GM18861 (cell line): ENCODE results near the gene WBP2NL.
A peak's percentile ranks its signal among the peaks of the same experiment; 100 is the strongest.

Experiments
- ATAC-seq: cut with Tn5 transposase; IDR thresholded peaks from one replicate; pipeline ENCODE4 v1.9.1; 2021; ENCODE audit not compliant: unreplicated experiment

WBP2NL gene

DNA sequence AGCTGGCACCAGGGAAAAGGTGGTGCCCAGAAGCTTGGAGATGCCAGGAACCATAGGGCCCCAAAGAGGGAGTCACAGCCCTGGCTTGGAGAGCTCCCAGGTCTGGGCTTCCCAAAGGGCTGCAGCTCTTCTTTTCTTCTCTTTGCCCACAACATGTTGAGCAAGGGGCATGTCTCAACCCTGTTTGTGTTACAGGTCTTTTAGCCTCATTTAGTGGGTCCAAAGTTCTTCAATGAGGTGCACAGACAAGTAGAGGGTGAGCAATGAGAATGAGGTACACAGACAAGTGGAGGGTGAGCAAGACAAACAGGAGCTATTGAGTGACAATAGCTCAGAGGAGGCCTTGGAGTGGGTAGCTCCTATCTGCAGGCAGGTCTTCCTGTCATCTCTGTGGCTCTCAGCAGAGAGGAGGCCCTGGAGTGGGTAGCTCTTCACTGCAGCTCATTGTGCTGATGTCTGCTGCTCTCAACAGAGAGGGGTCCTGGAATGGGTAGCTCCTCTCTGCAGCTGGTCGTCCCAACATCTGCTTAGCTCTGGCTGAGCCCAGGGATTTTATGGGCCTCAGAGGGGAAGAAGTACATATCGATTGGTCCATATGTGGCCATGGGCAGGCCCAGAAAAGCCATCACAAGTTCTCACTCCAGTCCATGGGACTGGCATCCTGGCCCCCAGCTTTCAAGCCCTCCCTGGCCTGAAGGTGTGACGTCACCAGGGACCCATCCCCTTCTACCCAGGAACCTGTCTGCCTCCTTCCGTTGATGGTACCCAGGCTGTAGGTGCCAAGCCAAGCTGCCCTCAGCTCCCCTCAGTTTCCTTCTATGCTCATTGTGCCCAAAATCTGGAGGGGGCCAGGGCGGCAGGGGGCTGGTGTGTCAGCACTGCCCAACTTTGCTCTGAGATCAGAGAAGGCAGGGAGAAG is 34.9 kb downstream of the WBP2NL start:
- no peak for ATAC-seq

DNA sequence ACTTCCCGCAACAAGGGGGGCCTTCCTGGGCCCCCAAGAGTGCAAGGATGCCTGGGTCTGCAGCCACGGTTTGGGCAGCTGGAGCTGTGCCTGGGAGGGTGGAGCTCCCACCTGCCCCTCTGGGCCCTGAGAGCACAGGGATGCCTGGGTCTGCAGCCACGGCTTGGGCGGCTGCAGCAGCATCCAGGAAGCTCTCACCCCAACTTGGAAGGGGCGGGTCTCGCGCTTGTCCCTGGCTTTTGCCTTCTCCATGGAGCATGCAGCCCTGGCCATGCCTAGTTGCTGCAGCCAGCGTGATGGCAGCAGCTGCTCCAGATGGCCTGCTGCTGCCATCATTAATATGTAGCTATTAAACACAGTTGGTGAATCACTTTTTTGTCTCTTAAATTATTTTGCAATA is 36.7 kb downstream of the WBP2NL start:
- no peak for ATAC-seq

DNA sequence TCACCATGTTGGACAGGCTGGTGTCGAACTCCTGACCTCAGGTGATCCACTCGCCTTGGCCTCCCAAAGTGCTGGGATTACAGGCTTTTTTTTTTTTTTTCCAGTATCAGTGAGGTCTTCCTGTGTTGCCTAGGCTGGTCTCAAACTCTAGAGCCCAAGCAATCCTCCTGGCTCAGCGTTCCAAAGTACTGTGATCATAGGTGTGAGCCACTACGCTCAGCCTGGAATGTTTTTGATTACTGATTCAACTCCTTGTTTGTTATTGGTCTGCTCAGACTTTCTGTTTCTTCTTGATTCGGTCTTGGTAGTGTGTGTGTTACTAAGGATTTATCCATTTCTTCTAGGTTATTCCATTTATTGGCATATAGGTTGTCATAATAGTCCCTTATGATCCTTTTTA is 40.7 kb downstream of the WBP2NL start:
- no peak for ATAC-seq

DNA sequence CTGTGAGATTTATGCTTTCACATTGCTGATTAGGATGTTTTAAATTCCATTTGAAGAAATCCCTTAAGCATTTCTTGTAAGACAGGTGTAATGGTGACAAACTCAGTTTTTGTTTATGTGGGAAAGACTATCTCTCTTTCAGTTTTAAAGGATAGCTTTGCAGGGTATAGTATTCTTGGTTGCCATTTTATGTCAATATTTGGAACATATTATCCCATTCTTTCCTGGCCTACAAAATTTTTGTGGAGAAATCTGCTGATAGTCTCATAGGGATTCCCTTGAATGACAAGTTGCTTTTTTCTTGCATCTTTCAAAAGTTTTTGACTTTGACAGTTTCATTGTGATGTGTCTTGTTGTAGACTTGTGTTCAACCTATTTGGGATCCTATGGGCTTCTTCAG is 43.2 kb downstream of the WBP2NL start:
- no peak for ATAC-seq

DNA sequence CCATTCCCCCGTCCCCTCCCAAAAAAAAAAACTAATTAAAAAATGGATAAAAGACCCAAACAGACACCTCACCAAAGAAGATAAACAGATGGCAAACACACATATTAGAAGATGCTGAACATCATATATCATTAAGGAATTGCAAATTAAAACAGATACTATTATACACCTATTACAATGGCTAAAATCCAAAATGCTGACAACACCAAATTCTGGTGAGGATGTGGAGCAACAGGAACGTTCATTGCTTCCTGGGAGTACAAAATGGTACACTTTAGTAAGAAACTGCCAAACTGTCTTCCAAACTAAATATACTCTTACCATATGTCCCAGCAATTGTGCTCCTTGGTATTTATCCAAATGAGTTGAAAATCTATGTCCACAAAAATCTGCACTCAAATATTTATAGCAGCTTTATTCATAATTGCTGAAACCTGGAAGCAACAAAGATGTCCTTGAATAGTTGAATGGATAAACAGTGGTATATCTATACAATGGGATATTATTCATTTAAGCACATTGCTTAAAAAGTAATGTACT is 52.1 kb downstream of the WBP2NL start:
- ATAC-seq, result no peak

DNA sequence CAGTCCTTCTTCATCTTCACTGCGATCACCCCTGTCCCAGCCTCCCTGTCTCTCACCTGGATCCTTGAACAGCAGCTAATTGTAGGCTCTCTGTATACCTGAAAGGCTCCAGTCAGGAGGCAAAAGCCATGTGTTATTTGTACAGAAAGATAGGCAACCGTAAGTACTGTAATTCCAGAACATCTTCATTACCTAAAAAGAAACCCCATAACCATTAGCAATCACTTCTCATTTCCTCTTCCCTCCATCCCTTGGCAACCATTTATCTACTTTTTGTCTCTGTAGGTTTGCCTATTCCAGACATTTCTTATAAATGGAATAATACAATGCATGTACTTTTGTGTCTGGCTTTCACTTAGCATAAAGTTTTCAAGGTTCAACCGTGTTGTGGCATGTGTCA is 54.2 kb downstream of the WBP2NL start:
- no peak for ATAC-seq

DNA sequence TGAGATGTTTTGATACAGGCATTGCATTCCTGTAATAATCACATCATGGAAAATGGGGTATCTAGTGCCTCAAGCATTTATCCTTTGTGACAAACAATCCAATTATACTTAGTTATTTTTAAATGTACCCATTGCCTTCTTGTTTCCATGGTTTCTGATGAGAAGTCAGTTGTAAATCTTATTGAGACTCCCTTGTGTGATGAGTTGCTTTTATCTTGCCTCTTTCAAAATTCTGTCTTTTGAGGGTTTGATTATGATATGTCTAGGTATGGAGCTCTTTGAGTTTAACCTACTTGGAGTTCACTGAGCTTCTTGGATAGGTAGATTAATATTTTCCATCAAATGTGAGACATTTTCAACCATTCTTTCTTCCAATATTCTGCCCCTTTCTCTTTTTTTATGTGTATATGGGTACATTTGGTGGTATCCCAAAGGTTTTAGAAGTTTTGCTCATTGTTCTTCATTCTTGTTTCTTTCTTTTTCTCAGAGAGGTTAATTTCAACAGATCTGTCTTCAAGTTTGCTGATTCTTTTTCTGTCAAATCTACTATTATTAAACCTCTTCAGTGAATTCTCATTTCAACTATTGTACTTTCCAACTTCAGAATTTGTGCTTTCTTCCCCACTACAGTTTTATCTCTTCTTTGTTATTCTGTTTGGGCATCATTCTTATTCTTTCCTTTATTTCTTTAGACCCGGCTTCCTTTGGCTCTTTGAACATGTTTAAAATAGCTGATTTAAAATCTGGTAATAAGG is 58.3 kb downstream of the WBP2NL start:
- no peak for ATAC-seq

DNA sequence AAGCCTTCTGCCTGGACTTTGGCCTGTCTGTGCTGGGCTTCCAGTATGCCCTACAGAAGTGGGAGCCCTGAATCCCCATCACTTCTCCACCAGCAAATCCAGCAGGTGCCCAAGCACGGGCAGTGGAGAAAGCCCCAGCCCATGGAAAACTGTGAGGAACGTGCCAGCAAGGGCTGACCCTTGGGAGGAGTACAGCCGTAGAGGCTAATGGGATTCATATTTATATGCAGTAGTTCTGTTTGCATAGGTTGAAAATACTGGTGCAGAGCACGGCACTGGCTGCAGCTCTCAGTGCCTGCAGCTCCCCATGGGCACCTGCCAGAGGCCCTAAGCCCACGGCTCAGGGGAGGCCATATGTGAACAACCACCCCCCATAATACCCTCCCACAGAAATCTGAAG is 61.9 kb downstream of the WBP2NL start:
- no peak for ATAC-seq

DNA sequence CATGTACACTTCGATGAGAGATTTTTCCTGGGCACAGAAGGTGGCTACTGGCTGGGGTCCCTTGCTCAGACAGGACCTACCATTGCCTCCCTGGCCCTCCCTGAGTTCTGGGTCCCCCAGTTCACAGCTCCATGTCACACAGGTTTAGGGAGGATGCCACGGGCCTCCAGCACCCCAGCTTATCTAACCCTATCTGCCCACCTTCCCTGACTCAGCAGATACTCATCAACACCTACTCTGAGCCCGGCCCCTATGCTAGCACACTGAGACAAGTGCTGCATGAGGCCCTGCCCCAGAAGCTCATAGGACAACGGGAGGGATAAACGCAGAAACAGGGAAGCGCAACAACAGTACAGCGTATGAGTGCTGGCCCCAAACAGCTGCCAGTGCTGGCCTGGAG is 62.5 kb downstream of the WBP2NL start:
- ATAC-seq, result no peak

DNA sequence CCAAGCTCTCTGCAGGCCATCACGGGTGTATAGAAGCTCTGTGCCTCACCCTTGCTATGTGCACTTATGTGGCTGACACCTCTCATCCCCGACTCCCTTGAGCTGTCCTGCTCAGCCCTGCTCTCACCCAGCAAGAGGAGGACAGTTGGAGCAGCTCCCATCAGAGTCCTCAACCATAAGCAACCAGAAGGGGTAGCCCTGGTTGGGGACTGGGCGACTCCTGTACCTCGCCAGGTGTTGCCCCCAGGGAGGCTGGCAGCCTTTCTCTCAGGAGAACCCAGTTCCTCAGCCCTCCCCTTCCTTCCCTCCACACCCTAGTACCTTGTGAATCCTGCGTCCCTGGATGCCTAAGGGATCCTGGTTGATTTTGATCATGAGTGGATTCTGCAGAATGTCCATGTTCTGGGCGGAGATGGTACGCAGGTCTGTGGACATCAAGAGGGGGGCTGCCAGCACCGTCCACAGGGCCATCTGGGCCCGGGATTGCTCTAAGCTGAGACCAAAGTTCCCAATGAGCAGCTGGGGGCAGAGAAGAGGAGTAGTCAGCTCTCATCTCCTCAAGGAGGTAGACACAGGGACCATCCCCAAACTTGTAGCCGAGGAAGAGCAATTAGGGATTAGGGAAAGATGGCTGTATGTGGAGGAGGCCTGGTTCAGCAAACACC is 64.0 kb downstream of the WBP2NL start:
- ATAC-seq, result no peak

DNA sequence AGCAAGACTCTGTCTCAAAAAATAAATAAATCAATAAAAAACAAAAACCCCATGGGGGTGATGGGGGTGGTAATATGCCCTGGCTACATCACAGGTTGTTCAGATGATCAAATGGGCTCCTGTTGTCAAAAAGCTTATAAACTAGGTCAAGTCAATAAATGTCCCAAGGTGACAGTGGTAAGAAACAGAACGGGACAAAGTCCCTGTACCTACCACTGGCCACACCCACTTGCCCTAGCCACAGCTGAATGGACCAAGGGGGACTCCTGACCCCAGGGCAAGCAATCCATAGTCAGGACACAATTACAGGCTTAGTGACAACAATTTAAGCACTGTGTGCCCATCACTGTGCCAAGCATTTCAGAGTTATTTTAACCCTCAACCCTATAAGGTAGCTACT is 66.0 kb downstream of the WBP2NL start:
- no peak for ATAC-seq

DNA sequence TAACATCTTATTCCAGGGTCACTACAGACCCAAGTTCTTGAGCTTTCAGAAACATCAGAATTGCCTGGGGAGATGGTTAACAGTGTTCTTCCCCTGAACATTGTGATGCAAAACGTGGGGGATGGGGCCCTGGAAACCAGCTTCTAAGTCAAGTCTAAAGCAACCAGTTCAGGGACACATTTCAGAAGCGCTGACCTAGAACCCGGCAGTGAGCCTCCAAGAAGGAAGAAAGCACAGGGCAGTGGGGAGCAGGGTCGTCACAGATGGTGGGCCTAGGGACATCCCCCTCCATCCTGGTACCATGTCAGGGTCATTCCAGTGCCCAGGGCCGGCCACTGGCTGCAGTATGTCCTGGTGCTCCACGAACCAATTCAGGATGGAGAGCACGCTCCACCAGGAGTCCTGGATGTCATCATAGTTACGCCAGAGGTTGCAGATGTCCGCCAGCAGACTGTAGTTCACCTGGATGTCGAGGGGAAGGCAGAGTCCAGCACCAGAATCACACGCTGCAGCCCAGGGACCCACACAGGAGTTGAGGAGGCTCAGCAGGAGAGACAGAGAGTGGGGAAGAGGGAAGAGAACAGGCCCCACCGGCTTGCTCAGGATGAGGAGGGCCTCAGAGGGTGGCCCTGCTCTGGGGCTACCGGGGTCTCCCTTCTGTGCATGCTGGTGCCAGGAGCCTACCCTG is 67.0 kb downstream of the WBP2NL start:
- no peak for ATAC-seq

DNA sequence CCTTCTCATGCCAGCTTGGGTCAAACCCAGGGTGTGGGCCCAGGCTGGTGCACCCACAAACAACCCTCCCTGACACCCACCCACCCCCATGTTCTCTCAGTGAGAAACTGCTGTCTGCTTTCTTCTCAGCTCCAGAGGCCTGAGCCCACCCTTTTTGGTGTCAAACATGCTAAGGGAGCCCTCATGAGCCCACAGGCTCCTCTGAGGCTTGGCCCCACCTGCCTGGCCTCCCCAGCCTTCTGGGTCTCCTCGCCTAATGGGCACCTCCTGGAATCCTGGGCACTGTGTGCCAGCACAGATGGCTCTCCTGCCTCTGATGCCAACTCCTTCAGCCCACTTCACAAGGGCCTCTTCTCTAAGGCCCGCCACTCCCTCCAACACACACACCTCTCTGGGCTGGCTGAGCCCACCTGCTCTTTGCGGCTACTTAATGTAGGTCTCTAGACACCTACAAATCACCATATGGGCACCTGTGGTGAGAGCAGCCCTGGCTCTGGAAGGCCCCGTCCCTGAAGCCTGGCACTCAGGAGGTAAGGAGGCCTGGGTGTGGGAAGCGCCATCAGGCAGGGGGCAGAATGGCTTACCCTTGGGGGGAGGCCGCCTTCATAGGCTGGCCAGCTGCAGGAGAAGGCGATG is 67.7 kb downstream of the WBP2NL start:
- ATAC-seq, result no peak

DNA sequence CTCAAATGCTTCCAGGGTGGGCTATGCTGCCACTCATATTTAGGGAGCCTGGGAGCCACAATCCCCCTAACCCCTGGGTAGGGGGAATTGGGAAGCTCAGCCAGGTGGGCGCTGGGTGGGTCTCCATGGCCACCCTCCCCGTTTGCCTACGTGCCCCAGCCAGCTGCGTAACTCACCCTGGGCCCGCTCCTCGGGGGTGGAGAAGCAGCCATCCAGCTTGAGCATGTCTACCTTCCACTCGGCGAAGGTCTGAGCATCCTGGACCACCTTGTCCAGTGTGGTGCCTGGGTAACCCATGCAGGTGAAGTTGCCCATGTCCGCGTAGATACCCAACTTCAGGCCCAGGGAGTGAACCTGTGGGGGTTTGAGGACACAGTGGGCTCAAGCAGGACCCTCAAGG is 68.3 kb downstream of the WBP2NL start:
- ATAC-seq, result no peak

DNA sequence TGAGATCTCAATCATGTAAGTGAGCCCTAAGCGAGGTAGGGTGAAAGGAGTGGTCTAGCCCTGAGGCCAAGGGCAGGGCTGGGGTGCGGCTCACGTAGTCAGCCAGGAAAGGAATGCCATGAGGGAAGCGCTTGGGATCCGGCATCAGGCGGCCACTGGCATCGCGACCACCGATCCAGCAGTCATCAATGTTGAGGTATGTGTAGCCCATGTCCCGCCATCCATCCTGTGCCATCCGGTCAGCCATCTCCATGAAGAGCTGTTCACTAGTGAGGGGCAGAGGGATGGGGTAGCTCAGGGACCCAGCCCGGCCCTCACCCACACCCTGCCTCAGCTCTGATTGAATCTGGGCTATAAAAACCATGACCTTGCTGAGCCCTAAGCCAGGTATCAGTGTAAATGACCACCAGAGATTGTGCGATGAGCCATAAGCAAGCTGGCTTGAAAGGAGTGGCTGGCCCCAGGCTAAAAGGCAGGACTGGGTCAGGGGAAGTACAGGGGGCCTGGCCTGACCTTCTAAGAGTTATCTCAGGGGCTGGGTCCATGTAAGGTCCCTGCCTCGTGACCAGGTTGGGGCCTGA is 69.2 kb downstream of the WBP2NL start:
- ATAC-seq, result no peak

DNA sequence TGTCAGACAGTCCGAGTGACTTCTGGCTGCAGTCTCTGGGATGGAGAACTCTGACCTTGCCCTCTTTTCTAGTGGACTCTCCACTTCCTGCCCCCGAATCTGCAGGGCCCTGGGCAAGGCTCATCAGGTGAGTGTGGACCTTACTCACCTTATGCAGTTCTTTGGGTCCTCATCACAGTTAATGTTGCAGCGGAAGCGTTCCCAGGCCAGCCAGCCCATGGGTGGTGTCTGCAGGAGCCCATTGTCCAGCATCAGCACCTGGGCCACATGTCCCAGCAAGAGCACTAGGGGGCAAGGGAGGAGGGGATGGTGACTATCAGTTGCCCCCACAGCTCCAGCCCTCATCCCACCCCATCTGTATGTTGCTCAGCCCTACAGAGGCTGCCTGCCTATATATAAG is 69.7 kb downstream of the WBP2NL start:
- no peak for ATAC-seq

DNA sequence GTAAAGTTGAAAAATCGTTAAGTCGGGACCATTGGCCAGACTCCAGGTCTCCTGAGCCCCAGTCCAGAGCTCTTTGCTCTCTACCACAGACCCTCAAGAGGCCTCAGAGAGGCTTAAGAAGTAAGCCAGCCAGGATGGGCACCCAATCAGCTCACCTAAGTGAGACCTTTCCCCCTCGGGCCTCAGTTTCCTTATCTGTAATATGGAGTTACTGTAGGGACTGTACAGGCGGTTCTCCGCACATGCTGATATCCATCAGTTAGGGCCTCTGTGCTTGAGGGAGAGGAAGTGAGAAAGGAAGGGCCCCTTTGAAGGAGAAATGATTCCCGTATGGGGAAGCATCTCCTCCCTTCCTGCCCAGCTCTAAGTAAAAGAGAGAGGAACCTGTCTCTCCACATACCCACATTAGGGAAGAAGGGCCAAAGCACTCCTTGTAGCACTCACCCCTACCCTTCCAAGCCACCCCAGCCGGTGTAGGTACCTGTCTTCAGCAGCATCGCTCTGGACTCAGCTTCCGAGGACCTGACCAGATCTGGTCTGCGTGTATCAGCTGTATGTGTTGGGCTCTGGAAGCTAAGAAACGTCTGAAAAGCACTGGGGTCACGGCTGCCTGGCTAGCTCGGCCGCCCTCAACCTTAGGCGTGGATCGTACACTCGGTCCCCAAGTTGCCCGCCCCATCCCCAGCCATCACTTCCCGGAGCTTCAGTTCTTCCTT is 71.4 kb downstream of the WBP2NL start:
- ATAC-seq, result no peak

DNA sequence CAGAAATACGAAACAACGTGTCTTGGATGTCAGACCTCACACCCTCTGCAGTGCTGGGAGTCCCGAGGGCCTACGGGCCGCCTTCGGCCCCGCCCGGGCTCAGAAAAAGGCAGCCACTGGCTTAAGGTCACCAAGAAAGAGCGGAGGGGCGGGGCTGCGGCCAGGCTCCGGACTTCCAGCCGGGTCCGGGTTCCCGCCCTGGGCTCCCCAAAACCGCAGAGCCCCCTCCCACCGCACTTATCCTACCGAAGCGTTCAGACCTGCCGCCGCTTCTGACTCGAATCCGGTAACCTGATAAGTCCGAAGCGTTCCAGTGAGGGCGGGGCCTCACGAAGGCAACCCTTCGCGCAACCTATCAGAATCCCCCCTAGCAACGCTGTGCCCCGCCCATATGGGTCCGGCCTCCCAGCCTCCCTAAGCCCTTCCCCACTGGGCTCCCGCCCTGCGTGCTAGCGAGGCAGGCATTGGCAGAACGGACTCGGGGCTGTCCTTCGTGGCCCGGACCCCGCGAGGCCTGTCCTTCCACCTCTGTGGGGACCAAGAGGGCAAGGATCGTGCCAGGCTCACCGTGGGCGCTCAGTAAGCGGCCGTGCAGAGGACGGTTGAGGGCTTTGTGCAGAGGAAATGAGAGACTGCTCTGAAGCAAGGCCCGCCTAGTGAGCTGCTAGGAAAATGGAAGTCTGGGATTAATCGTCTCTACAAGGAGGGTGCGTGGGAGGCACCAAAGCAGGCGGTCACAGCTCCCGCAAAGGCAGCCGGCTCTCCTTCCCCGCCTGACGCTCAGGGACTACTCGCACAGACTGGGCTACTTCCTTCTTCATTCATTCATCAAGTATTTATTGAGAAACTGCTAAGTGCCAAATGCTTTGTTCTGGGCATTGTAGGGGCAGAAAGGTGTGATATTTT is 72.2 kb downstream of the WBP2NL start, which contains the start of gene NAGA:
Gene NAGA (minus strand): TSS at position 296 of the 906 bp plus-strand sequence. CDS start 515 bp downstream, outside the sequence.
- peak; percentile 80 for ATAC-seq
